Mesothelial cell of epicardium (in vitro differentiated cells): ENCODE measurements around the gene IGSF3. TPM values are rescaled to one million over a fixed set of nuclear protein-coding genes. Genes with fewer than 3 reads are reported as not detected.
"Not testable (repeated sequence)": the region's sequence is repeated elsewhere in the genome, so short reads cannot be mapped to it uniquely, and the experiment has no call there.

Source experiments
- DNase-seq, 2 experiments: peaks; one replicate each; pipeline ENCODE4 v3.0.0; 2021; ENCODE audit warnings: low spot score in 2 of 2; ENCODE audit not compliant: unreplicated experiment in 2 of 2
- H3K27ac Mint-ChIP-seq: 2 replicates; pipeline ENCODE4 v1.8.0; 2021; ENCODE audit warnings: mixed read lengths
- H3K27me3 Mint-ChIP-seq: 2 replicates; pipeline ENCODE4 v1.8.0; 2021; ENCODE audit warnings: low read depth, mixed read lengths
- H3K36me3 Mint-ChIP-seq: 2 replicates; pipeline ENCODE4 v1.8.0; 2021; ENCODE audit warnings: mixed read lengths
- H3K4me1 Mint-ChIP-seq: 2 replicates; pipeline ENCODE4 v1.8.0; 2021; ENCODE audit warnings: mixed read lengths
- H3K4me3 Mint-ChIP-seq: 2 replicates; pipeline ENCODE4 v1.8.0; 2021; ENCODE audit warnings: mild to moderate bottlenecking, moderate library complexity, mixed read lengths
- H3K9me3 Mint-ChIP-seq: 2 replicates; pipeline ENCODE4 v1.8.0; 2021; ENCODE audit warnings: mixed read lengths
- total RNA-seq: library from RNA; stranded (reverse); gene quantifications from 3 replicates; pipeline ENCODE4 v1.2.1, GENCODE V29; 2021

The IGSF3 gene
- total RNA-seq, 1 donor from 2014 or later = 59.2 TPM

- H3K4me3 Mint-ChIP-seq, H3K9me3 Mint-ChIP-seq, H3K36me3 Mint-ChIP-seq, H3K27me3 Mint-ChIP-seq, DNase-seq: not testable (repeated sequence)
- Mint-ChIP-seq H3K27ac (peak overlapping the region; percentile 4), H3K4me1 (peaks cover 64% of the 10 kb centered on the region)
Observed at GRCh38 chr1:116644096-116644495, 23.4 kb downstream of the IGSF3 start.

GRCh38 chr1:116643281-116643751, 24.2 kb downstream of the IGSF3 start:
- H3K36me3 Mint-ChIP-seq, H3K27ac Mint-ChIP-seq, H3K9me3 Mint-ChIP-seq, H3K4me3 Mint-ChIP-seq, DNase-seq, H3K27me3 Mint-ChIP-seq: not testable (repeated sequence)
- peaks cover 56% of the 10 kb centered on the region for H3K4me1 Mint-ChIP-seq

DNA sequence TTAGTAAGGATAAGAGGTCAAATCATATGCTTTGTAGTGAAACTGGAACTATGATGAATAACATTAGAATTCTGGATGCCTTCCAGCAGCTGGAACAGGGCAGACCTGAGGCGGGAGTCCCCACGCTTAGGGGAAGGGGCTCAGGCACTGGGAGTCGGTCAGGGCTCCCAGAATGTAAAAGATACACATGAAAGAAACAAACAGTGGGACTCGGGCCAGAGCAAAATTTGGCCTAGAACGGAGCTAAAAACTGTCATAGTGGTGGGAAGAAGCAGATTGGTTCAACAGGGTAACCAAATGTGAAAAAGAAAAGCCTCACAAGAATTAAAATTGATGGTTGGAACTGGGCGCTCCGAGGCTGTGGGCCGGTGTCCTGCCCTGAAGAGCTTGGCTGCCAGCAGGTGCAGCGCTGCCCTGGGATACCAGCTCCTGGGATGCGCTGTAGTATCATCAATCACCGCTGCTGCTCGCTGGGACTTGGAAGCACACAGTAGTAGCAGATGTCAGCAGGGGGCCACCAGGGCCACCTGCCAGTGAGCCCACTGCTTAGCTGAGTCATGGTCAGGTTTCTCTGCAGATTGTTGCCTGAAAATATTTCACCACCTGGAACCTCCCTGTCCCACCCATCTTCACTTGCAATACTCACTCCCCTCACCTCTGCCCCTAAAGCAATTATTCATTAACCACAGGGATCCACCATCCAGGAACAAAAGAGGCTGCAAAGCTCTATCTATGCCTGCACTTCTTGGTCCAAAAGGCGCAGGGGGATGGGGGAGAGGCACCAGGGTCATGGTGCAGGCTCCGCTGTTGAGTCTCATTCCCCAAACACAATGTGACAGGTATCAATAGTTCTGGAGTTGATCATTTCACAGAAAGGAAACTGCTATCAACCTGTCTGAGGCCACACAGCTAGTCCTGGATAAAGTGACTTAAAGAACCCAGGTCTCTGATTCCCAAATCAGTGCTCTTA, 24.9 kb downstream of the IGSF3 start:
- not testable (repeated sequence) for DNase-seq, H3K4me3 Mint-ChIP-seq

GRCh38 chr1:116637583-116637982, 29.9 kb downstream of the IGSF3 start:
- H3K27ac Mint-ChIP-seq = not testable (repeated sequence)

More for the DNA sequence above, 24.9 kb downstream of the IGSF3 start:
- H3K27ac Mint-ChIP-seq = peak overlapping the region; percentile 73
- H3K36me3 Mint-ChIP-seq, H3K27me3 Mint-ChIP-seq, H3K9me3 Mint-ChIP-seq: not testable (repeated sequence)
- peaks cover 49% of the 10 kb centered on the region for H3K4me1 Mint-ChIP-seq

DNA sequence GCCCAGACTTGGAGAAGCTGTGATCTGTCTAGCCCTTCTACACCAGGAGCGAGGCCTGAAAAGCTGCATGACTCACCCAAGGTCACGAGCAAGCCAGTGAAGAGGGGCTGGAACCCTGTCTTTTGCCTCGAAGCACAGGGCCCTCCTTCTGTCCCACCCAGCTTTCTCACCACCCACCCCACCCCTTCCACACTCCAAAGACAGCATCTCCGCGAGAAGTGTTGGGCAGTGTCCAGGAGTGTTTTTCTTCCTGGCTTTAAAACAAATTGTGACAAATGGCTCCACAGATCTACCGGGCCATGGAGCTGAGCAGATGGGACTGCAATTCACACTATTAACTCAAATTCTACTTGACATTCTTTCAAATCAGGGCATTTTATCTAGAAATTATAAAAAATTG, 30.9 kb downstream of the IGSF3 start:
- not testable (repeated sequence) for H3K9me3 Mint-ChIP-seq, DNase-seq, H3K27ac Mint-ChIP-seq, H3K4me3 Mint-ChIP-seq, H3K36me3 Mint-ChIP-seq, H3K27me3 Mint-ChIP-seq
- peaks cover 28% of the 10 kb centered on the region for H3K4me1 Mint-ChIP-seq

More at GRCh38 chr1:116637583-116637982, 29.9 kb downstream of the IGSF3 start:
- H3K9me3 Mint-ChIP-seq, DNase-seq, H3K4me3 Mint-ChIP-seq, H3K36me3 Mint-ChIP-seq, H3K27me3 Mint-ChIP-seq: not testable (repeated sequence)
- H3K4me1 Mint-ChIP-seq = peaks cover 26% of the 10 kb centered on the region

DNA sequence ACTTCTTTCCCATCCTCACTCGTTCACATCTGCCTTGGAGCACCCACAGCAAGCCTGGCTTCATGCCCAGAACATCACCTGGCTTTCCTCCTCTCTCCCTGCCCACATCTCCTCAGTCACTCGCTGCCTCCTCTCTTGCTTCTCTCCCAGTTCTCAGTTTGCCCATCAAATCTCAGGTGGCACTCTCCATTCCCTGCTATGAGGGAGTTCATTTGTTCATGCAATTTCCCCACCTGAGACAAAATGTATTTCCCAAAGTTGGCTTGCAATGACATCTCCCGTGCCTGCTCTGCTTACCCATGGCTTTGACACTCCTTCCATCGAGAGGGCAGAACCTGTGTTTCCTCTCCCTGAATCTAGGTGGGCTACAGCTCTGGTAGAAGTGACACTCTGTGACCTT, 33.1 kb downstream of the IGSF3 start:
- not testable (repeated sequence) for H3K27ac Mint-ChIP-seq, DNase-seq, H3K4me3 Mint-ChIP-seq, H3K27me3 Mint-ChIP-seq, H3K9me3 Mint-ChIP-seq, H3K36me3 Mint-ChIP-seq
- peaks cover 32% of the 10 kb centered on the region for H3K4me1 Mint-ChIP-seq

- H3K36me3 Mint-ChIP-seq, DNase-seq, H3K9me3 Mint-ChIP-seq, H3K27me3 Mint-ChIP-seq: not testable (repeated sequence)
- Mint-ChIP-seq H3K27ac (peak overlapping the region; percentile 70), H3K4me3 (peak overlapping the region; percentile 4), H3K4me1 (peaks cover 46% of the 10 kb centered on the region)
Observed at GRCh38 chr1:116631996-116632925, 35.3 kb downstream of the IGSF3 start.

DNA sequence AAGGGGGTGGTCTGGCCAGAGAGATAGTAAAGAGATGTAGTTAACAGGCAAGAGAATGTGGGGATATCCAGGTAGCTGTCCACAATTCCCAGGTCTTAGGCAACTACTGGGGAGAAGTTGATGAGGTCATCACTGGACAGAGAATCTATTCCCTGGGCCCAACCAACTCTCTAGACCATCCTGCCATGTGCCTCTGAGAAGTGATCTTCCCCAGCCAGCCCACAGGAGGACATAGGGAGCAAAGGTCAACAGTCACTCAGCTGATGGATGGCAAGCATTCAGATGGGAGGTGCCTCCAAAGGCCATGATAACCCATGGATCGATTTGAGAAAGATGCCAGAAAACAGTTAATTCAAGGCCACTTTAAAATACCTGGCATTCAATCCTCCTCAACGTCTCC, 36.0 kb downstream of the IGSF3 start:
- H3K4me1 Mint-ChIP-seq = peaks cover 49% of the 10 kb centered on the region
- not testable (repeated sequence) for H3K36me3 Mint-ChIP-seq, H3K4me3 Mint-ChIP-seq, DNase-seq, H3K27me3 Mint-ChIP-seq, H3K27ac Mint-ChIP-seq, H3K9me3 Mint-ChIP-seq

DNA sequence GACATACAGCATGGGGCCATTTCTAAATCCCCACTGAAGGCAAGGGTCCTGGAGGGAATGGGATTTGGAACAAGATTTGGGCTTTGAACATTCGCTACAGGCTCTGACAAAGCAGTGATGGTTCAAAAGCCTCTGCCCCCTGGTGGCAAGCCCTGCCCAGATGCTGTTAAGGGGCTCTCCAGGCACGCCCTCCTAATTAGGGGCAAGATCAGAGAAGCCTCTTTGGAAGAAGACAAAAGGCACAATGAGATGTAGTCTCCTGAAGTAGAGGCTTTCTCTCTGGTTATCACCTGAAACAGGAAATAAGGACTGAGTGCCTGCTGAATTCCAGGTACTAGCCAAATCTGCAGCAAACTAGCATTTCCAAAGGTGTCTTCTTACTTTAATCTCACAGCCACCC, 37.5 kb downstream of the IGSF3 start:
- not testable (repeated sequence) for H3K9me3 Mint-ChIP-seq, H3K36me3 Mint-ChIP-seq, DNase-seq, H3K27me3 Mint-ChIP-seq, H3K27ac Mint-ChIP-seq, H3K4me3 Mint-ChIP-seq
- peaks cover 52% of the 10 kb centered on the region for H3K4me1 Mint-ChIP-seq

- H3K36me3 Mint-ChIP-seq, H3K27ac Mint-ChIP-seq, H3K4me3 Mint-ChIP-seq, DNase-seq, H3K9me3 Mint-ChIP-seq, H3K27me3 Mint-ChIP-seq: not testable (repeated sequence)
- H3K4me1 Mint-ChIP-seq = peaks cover 53% of the 10 kb centered on the region
Observed at GRCh38 chr1:116629441-116629840, 38.1 kb downstream of the IGSF3 start.
